GM12878 (cell line): Measurements from ENCODE around the gene DGKB.

ENCODE experiments used
- CBX5 ChIP-seq: sonication (generic); IDR thresholded peaks from 2 replicates; pipeline ENCODE4 v1.6.1; 2016; ENCODE audit warnings: low read depth, moderate library complexity, mild to moderate bottlenecking, inconsistent platforms
- MAX ChIP-seq: IDR thresholded peaks from 2 replicates; pipeline ENCODE4 v1.6.1; 2012; ENCODE audit warnings: low read depth, low read length, improper control_type of control experiment
- NFXL1 ChIP-seq: fragments of 450-650 bp; IDR thresholded peaks from 2 replicates; pipeline ENCODE4 v1.6.1; 2017; ENCODE audit warnings: antibody characterized with exemption, mild to moderate bottlenecking, borderline replicate concordance
- TF ChIP-seq, protein P1 (sequence below): IDR thresholded peaks from 2 replicates; pipeline ENCODE4 v1.6.1; 2011; ENCODE audit warnings: mild to moderate bottlenecking, low read depth, low read length, moderate library complexity; ENCODE audit not compliant: insufficient replicate concordance

DNA sequence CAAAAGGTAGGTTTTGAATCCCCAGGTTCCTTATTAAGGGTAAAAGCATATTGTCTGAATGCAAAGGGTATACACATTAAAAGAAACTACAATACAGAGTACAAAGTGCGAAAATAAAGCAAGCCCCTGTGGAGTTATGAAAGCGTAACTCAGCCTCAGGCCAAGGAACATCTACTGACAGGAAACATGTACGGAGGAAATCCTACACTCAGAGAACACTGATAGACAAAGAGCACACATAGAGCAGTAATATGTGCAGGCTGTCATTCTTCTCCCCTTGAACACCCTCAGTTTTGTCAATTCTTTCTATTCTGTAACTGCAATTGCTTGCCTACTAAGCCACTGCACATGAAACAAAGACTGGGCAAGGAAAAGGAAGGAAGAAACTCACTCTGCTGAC lies 150.2 kb downstream of the DGKB start:
- TF ChIP-seq, protein P1, sequence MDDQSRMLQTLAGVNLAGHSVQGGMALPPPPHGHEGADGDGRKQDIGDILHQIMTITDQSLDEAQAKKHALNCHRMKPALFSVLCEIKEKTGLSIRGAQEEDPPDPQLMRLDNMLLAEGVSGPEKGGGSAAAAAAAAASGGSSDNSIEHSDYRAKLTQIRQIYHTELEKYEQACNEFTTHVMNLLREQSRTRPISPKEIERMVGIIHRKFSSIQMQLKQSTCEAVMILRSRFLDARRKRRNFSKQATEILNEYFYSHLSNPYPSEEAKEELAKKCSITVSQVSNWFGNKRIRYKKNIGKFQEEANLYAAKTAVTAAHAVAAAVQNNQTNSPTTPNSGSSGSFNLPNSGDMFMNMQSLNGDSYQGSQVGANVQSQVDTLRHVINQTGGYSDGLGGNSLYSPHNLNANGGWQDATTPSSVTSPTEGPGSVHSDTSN: no peak
- TF ChIP-seq MAX: no peak
- no peak for TF ChIP-seq CBX5
- TF ChIP-seq NFXL1: no peak
